ENCODE results near the gene PLA2G4B.

PLA2G4B gene

DNA sequence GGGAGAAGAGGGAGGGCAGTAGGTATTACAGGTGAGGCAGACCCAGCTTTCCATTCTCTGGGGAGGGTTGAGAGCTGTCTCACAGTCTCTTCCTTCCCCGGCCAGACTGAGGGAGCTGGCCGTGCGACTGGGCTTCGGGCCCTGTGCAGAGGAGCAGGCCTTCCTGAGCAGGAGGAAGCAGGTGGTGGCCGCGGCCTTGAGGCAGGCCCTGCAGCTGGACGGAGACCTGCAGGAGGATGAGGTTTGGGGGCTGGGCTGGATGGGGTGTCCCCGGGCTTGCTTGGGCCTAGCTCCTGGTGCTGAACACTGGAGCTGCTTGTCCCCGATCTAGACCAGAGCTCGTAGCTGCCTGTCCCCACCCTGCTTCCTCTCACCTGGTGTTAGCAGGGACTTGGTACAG, 4.9 kb downstream of the PLA2G4B start:
- FAIRE-seq (no peak), DNase-seq (ENCODE audit: insufficient read length, low spot score) (no peak)
- TF ChIP-seq, protein P1, sequence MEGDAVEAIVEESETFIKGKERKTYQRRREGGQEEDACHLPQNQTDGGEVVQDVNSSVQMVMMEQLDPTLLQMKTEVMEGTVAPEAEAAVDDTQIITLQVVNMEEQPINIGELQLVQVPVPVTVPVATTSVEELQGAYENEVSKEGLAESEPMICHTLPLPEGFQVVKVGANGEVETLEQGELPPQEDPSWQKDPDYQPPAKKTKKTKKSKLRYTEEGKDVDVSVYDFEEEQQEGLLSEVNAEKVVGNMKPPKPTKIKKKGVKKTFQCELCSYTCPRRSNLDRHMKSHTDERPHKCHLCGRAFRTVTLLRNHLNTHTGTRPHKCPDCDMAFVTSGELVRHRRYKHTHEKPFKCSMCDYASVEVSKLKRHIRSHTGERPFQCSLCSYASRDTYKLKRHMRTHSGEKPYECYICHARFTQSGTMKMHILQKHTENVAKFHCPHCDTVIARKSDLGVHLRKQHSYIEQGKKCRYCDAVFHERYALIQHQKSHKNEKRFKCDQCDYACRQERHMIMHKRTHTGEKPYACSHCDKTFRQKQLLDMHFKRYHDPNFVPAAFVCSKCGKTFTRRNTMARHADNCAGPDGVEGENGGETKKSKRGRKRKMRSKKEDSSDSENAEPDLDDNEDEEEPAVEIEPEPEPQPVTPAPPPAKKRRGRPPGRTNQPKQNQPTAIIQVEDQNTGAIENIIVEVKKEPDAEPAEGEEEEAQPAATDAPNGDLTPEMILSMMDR (IDR thresholded peaks at IDR 0.05; ENCODE audit: insufficient read depth, missing control alignments): no peak

DNA sequence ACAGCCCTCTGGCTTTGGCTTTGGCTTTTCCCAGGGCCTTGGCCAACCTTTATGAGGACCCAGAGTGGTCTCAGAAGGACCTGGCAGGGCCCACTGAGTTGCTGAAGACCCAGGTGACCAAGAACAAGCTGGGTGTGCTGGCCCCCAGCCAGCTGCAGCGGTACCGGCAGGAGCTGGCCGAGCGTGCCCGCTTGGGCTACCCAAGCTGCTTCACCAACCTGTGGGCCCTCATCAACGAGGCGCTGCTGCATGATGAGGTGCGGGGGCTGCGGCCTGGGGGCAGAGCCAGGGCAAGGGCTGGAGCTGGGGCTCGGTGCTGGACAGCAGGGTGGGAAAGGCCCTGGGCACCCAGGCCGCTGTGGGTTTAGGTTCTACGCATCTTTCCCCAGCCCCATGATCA, 6.2 kb downstream of the PLA2G4B start:
- no peak for FAIRE-seq
- no peak for DNase-seq (ENCODE audit: insufficient read length, low spot score)
- TF ChIP-seq, protein P1 (IDR thresholded peaks at IDR 0.05; ENCODE audit: insufficient read depth, missing control alignments): no peak

DNA sequence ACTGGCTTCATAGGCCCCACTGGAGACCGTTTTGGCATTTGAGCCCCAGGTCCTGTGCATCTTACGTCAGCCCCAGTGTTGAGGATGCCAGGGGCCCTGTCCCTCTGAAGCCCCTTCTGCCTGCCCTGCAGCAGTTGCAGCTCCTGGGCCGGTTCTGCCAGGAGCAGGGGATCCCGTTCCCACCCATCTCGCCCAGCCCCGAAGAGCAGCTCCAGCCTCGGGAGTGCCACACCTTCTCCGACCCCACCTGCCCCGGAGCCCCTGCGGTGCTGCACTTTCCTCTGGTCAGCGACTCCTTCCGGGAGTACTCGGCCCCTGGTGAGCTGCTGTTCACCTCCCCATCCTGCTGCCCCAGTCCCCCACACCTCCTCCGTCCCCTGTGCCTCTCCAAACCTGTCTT, 8.6 kb downstream of the PLA2G4B start:
- TF ChIP-seq, protein P1 (IDR thresholded peaks at IDR 0.05; ENCODE audit: insufficient read depth, missing control alignments): no peak
- FAIRE-seq (no peak), DNase-seq (ENCODE audit: insufficient read length, low spot score) (no peak)

DNA sequence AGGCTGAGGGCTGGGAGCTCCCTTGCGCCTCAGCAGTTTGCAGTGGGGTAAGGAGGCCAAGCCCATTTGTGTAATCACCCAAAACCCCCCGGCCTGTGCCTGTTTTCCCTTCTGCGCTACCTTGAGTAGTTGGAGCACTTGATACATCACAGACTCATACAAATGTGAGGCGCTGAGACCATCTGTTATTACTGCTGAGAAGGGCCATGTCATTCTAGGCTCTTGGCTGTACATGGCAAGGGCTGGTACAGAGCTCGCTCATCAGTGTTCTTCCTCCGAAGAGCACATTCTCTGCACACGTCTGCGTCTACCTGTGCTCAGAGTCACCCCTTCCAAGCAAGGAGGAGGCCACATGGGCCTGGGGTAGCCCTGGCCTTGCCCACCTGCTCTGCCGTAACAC, 9.3 kb downstream of the PLA2G4B start:
- no peak for FAIRE-seq
- no peak for DNase-seq (ENCODE audit: insufficient read length, low spot score)
- TF ChIP-seq, protein P1 (IDR thresholded peaks at IDR 0.05; ENCODE audit: insufficient read depth, missing control alignments): no peak

DNA sequence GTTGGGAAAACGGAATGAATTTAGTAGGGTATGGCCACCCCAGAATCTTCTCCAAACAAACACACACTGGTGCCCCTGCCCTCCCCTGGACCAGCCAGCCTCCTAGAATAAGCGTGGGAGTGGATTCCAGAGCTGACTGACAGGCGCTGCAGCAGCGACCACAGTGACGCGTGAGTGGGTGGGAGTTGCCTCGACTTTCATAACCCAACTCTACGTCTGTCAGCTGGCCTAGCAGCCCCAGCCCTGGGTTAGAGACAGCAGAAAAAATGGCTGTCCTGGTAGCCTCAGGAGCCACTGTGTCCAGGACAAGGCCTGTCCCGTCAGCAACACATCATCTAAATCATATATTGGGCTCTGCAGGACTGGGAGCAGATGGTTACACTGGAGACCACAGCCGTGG, 10.0 kb downstream of the PLA2G4B start:
- no peak for DNase-seq (ENCODE audit: insufficient read length, low spot score)
- FAIRE-seq: no peak
- TF ChIP-seq, protein P1 (IDR thresholded peaks at IDR 0.05; ENCODE audit: insufficient read depth, missing control alignments): no peak

DNA sequence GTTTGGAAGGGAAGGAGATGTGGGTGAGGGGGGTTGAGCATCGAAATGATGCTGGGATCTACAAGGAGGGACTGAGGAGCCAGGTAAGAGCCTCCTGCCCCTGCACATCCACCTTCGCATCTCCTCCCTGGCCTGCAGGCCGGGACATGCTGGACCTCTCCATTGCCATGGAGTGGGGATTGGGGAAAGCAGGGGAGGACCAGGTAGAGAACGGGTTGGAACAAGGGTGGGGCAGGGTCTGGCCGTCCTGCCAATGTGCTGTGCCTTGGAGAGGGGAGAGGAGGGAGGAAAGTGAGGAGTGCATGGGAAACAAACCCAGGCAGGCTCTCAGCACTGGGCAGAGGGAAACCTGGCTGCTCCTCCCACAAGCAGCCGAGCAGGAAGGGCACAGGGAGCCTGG, 10.6 kb downstream of the PLA2G4B start:
- TF ChIP-seq, protein P1 (IDR thresholded peaks at IDR 0.05; ENCODE audit: insufficient read depth, missing control alignments): no peak
- DNase-seq (ENCODE audit: insufficient read length, low spot score) (no peak), FAIRE-seq (no peak)

DNA sequence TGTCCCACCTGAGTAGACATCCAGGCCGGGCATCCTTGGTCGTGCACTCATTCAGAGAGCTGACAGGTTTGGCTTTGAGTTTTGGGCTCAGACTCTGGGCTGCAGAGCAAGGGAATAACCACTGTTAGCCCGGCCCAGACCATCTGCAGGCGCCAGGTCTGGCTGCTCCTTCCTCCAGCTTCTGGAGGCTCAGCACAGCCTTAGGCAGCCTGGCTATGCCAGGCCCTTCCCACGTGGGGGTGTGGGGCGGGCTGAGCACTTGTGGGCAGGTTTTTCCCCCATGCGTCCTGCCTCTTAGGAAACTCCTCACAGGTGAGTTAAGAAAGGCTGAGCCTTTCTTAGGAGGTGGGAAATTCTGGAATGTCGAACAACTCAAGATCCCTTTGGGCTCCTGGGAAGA, 11.2 kb downstream of the PLA2G4B start:
- DNase-seq (ENCODE audit: insufficient read length, low spot score): no peak
- TF ChIP-seq, protein P1 (IDR thresholded peaks at IDR 0.05; ENCODE audit: insufficient read depth, missing control alignments): no peak
- FAIRE-seq: no peak
